Neural cell (in vitro differentiated cells): ENCODE data around the gene SUCLG2. TPM values are rescaled to one million over a fixed set of nuclear protein-coding genes. Genes with fewer than 3 reads are reported as not detected.

Experiments used
- H2AFZ ChIP-seq: fragments of 200-600, 300-800 bp; sonication (generic), shearing (Covaris generic); 2 replicates; pipeline ENCODE4 v1.6.0; 2014; ENCODE audit warnings: low read depth, mild to moderate bottlenecking, antibody characterized with exemption, low read length, moderate library complexity
- H3F3A ChIP-seq: fragments of 200-600 bp; shearing (Covaris generic); 2 replicates; pipeline ENCODE4 v1.6.1; 2016; ENCODE audit warnings: mild to moderate bottlenecking, moderate library complexity, mixed read lengths, antibody characterized with exemption, low read length; ENCODE audit not compliant: insufficient read depth, poor library complexity, severe bottlenecking
- H3K27ac ChIP-seq: fragments of 200-600, 300-800 bp; sonication (generic), shearing (Covaris generic); 2 replicates; pipeline ENCODE4 v1.5.1; 2014; ENCODE audit warnings: mild to moderate bottlenecking, low read length, moderate library complexity
- H3K27me3 ChIP-seq: fragments of 300-800, 200-600 bp; sonication (generic), shearing (Covaris generic); 2 replicates; pipeline ENCODE4 v1.6.0; 2014; ENCODE audit warnings: mild to moderate bottlenecking, low read depth, low read length, moderate library complexity; ENCODE audit not compliant: insufficient read depth
- H3K36me3 ChIP-seq: fragments of 300-800, 200-600 bp; sonication (generic), shearing (Covaris generic); 2 replicates; pipeline ENCODE4 v1.5.1; 2014; ENCODE audit warnings: mild to moderate bottlenecking, antibody characterized with exemption, low read length, moderate library complexity; ENCODE audit not compliant: insufficient read depth
- H3K4me2 ChIP-seq: fragments of 300-800, 200-600 bp; sonication (generic), shearing (Covaris generic); 2 replicates; pipeline ENCODE4 v1.6.0; 2014; ENCODE audit warnings: mild to moderate bottlenecking, low read length
- H3K4me3 ChIP-seq: fragments of 300-800, 200-600 bp; sonication (generic), shearing (Covaris generic); 2 replicates; pipeline ENCODE4 v1.5.1; 2014; ENCODE audit warnings: mild to moderate bottlenecking, low read length, moderate library complexity
- H3K79me2 ChIP-seq: fragments of 200-600 bp; shearing (Covaris generic); replicated peaks from 2 replicates; pipeline ENCODE4 v1.6.0; 2014; ENCODE audit warnings: mild to moderate bottlenecking, low read length, moderate library complexity; ENCODE audit not compliant: insufficient read depth
- H3K9ac ChIP-seq: fragments of 300-800, 200-600 bp; sonication (generic), shearing (Covaris generic); 2 replicates; pipeline ENCODE4 v1.6.1; 2016; ENCODE audit warnings: mild to moderate bottlenecking, low read length, mixed read lengths
- H3K9me2 ChIP-seq: fragments of 200-600 bp; shearing (Covaris generic); 2 replicates; pipeline ENCODE4 v1.6.1; 2016; ENCODE audit warnings: mild to moderate bottlenecking, low read length, mixed read lengths; ENCODE audit not compliant: insufficient read depth
- H3K9me3 ChIP-seq: fragments of 200-600, 300-800 bp; sonication (generic), shearing (Covaris generic); 2 replicates; pipeline ENCODE4 v1.6.1; 2016; ENCODE audit warnings: mild to moderate bottlenecking, mixed run types, low read length, moderate library complexity, mixed read lengths
- H4K20me1 ChIP-seq: fragments of 200-600 bp; shearing (Covaris generic); 2 replicates; pipeline ENCODE4 v1.6.1; 2016; ENCODE audit warnings: mild to moderate bottlenecking, mixed run types; ENCODE audit not compliant: insufficient read depth
- CTCF ChIP-seq: fragments of 450-650 bp; IDR thresholded peaks from 2 replicates; pipeline ENCODE4 v1.5.1; 2014; ENCODE audit warnings: antibody characterized with exemption, mild to moderate bottlenecking, moderate library complexity; ENCODE audit not compliant: poor library complexity, severe bottlenecking
- EP300 ChIP-seq: fragments of 450-650 bp; conservative IDR thresholded peaks from 2 replicates; pipeline ENCODE4 v1.6.1; 2014; ENCODE audit warnings: antibody characterized with exemption, mild to moderate bottlenecking, moderate library complexity; ENCODE audit not compliant: poor library complexity, severe bottlenecking
- EZH2 ChIP-seq: fragments of 200-600, 300-800 bp; shearing (Covaris generic), sonication (generic); IDR thresholded peaks from 2 replicates; pipeline ENCODE4 v1.6.1; 2014; ENCODE audit warnings: antibody characterized with exemption, low read length, borderline replicate concordance, mild to moderate bottlenecking; ENCODE audit not compliant: insufficient read depth, poor library complexity, severe bottlenecking
- MXI1 ChIP-seq: fragments of 450-650 bp; conservative IDR thresholded peaks from 2 replicates; pipeline ENCODE4 v1.6.1; 2014; ENCODE audit warnings: antibody characterized with exemption, mild to moderate bottlenecking; ENCODE audit not compliant: poor library complexity, severe bottlenecking
- POLR2AphosphoS5 ChIP-seq: IDR thresholded peaks from 2 replicates; pipeline ENCODE4 v1.6.1; 2012
- RAD21 ChIP-seq: fragments of 450-650 bp; conservative IDR thresholded peaks from 2 replicates; pipeline ENCODE4 v1.6.1; 2014; ENCODE audit warnings: antibody characterized with exemption, mild to moderate bottlenecking, moderate library complexity
- SMC3 ChIP-seq: fragments of 450-650 bp; conservative IDR thresholded peaks from 2 replicates; pipeline ENCODE4 v1.6.1; 2014; ENCODE audit warnings: antibody characterized with exemption, mild to moderate bottlenecking, moderate library complexity; ENCODE audit not compliant: poor library complexity
- TAF1 ChIP-seq: IDR thresholded peaks from 2 replicates; pipeline ENCODE4 v1.6.1; 2012; ENCODE audit warnings: low read depth
- polyA plus RNA-seq: library from polyadenylated mRNA; depleted of rRNA; stranded (reverse); fragments of >200 nt; gene quantifications from 2 replicates; pipeline ENCODE4 v1.2.3, GENCODE V29; 2014
- TF ChIP-seq, protein P1 (sequence below): IDR thresholded peaks from 2 replicates; pipeline ENCODE4 v1.6.1; 2012; ENCODE audit warnings: borderline replicate concordance

The SUCLG2 gene
- polyA plus RNA-seq, 1 donor from 2014 or later: 0.15 TPM

GRCh38 chr3:67647390-67647878 is 7.0 kb downstream of the SUCLG2 start:
- Histone ChIP-seq H3K4me2 (no peak overlapping the region), H3K27ac (no peak overlapping the region), H3K27me3 (no peaks in the 10 kb centered on the region), H4K20me1 (no peaks in the 10 kb centered on the region), H3K9ac (no peak overlapping the region), H2AFZ (no peak overlapping the region), H3K4me3 (no peak overlapping the region), H3K9me2 (no peaks in the 10 kb centered on the region), H3K9me3 (no peaks in the 10 kb centered on the region), H3K79me2 (no peaks in the 10 kb centered on the region), H3F3A (no peaks in the 10 kb centered on the region), H3K36me3 (no peaks in the 10 kb centered on the region)
- no peak for TF ChIP-seq RAD21
- TF ChIP-seq EP300: no peak
- no peak for TF ChIP-seq MXI1
- no peak for TF ChIP-seq CTCF
- no peak for TF ChIP-seq EZH2
- TF ChIP-seq TAF1: no peak
- no peak for TF ChIP-seq POLR2AphosphoS5
- no peak for TF ChIP-seq SMC3
- TF ChIP-seq, protein P1, sequence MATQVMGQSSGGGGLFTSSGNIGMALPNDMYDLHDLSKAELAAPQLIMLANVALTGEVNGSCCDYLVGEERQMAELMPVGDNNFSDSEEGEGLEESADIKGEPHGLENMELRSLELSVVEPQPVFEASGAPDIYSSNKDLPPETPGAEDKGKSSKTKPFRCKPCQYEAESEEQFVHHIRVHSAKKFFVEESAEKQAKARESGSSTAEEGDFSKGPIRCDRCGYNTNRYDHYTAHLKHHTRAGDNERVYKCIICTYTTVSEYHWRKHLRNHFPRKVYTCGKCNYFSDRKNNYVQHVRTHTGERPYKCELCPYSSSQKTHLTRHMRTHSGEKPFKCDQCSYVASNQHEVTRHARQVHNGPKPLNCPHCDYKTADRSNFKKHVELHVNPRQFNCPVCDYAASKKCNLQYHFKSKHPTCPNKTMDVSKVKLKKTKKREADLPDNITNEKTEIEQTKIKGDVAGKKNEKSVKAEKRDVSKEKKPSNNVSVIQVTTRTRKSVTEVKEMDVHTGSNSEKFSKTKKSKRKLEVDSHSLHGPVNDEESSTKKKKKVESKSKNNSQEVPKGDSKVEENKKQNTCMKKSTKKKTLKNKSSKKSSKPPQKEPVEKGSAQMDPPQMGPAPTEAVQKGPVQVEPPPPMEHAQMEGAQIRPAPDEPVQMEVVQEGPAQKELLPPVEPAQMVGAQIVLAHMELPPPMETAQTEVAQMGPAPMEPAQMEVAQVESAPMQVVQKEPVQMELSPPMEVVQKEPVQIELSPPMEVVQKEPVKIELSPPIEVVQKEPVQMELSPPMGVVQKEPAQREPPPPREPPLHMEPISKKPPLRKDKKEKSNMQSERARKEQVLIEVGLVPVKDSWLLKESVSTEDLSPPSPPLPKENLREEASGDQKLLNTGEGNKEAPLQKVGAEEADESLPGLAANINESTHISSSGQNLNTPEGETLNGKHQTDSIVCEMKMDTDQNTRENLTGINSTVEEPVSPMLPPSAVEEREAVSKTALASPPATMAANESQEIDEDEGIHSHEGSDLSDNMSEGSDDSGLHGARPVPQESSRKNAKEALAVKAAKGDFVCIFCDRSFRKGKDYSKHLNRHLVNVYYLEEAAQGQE: no peak

DNA sequence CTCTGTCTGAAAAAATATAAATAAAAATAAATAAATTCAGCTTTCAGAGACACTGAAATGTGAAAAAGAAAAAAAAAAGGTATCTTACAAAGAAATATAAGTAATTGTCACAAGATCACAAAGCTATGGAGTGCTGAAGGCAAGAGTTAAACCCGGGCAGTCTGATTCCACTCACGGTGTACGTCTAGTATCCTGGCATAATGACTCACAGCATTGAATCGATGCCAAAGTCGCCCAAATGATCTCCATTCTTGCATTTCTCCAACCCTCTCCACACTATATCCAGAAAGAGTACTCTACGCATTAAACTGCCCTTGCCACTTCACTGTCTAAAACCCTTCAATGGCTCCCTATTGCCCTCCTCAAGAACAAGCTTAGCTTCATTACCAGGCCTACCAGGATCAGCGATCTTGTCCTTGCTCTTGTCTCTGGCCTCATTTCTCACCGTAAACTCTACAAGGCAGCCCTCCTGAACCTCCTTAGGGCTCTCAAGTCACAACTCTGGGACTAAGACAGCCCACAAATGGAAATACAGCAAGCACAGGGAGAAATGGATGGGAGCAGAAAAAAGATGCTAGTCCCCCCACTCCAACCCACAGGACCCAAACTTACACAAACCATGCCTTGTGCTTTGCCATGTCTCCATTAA is 7.7 kb downstream of the SUCLG2 start:
- no peaks in the 10 kb centered on the region for H3K79me2 ChIP-seq
- no peak overlapping the region for H3K4me2 ChIP-seq

More for the DNA sequence above, 7.7 kb downstream of the SUCLG2 start:
- Histone ChIP-seq H3K9ac (no peak overlapping the region), H3K9me2 (no peaks in the 10 kb centered on the region), H4K20me1 (no peaks in the 10 kb centered on the region), H3K4me3 (no peak overlapping the region), H2AFZ (no peak overlapping the region), H3K27ac (no peak overlapping the region), H3K27me3 (no peaks in the 10 kb centered on the region), H3F3A (no peaks in the 10 kb centered on the region), H3K9me3 (no peaks in the 10 kb centered on the region), H3K36me3 (no peaks in the 10 kb centered on the region)
- no peak for TF ChIP-seq POLR2AphosphoS5
- TF ChIP-seq RAD21: no peak
- no peak for TF ChIP-seq TAF1
- TF ChIP-seq, protein P1: no peak
- TF ChIP-seq MXI1: no peak
- no peak for TF ChIP-seq SMC3
- no peak for TF ChIP-seq EZH2
- no peak for TF ChIP-seq EP300
- no peak for TF ChIP-seq CTCF
